ENCODE results near the gene NLGN1. TPM values are rescaled to one million over a fixed set of nuclear protein-coding genes. Genes with fewer than 3 reads are reported as not detected.

Gene NLGN1
- total RNA-seq, 1 experiment from 2014 or later = not detected

- Histone ChIP-seq H3K4me3 (replicated peaks in 1 of 2; ENCODE audit: low read depth in 1 of 2, low read length in 2 of 2) (no peak overlapping the region), H3K27me3 (ENCODE audit: insufficient read depth, low read length) (no peaks in the 10 kb centered on the region), H3K4me2 (ENCODE audit: low read length) (no peak overlapping the region), H3K36me3 (ENCODE audit: control insufficient read depth in 1 of 2, insufficient read depth in 2 of 2, low read length in 2 of 2) (no peaks in the 10 kb centered on the region), H3K27ac (ENCODE audit: low read depth, low read length) (no peak overlapping the region), H3K9me2 (ENCODE audit: insufficient read depth) (no peaks in the 10 kb centered on the region), H3K4me1 (ENCODE audit: control insufficient read depth in 1 of 2, insufficient read depth in 2 of 2, low read length in 2 of 2) (no peaks in the 10 kb centered on the region), H3K9me3 (ENCODE audit: control insufficient read depth in 1 of 2, insufficient read depth in 1 of 2, low read depth in 1 of 2, low read length in 2 of 2) (no peaks in the 10 kb centered on the region), H4K20me1 (ENCODE audit: insufficient read depth) (no peaks in the 10 kb centered on the region), H3K79me2 (ENCODE audit: insufficient read depth, low read length) (no peaks in the 10 kb centered on the region), H2AFZ (ENCODE audit: low read depth, low read length, poor library complexity, severe bottlenecking) (no peak overlapping the region), H3K9ac (ENCODE audit: low read length) (no peak overlapping the region)
- CTCF ChIA-PET = no interaction called here
- no TSS peak for BruUV-seq (replicated peaks)
- intact Hi-C loops (cut with micrococcal nuclease) = loop anchor here (10.0 kb wide), 1 partner anchor 56 kb away; no protein-coding TSS in a partner anchor
- RAD21 ChIA-PET (ENCODE audit: low non-redundant PET in 1 of 2, low total read pairs in 2 of 2, uncharacterized antibody in 2 of 2, unreplicated experiment in 2 of 2) = no interaction called here
- POLR2A ChIA-PET = no interaction called here
- ATAC-seq (no peak), DNase-seq (ENCODE audit: low read depth, low spot score) (no peak)
- no peak for TF ChIP-seq FOSL1 (IDR thresholded peaks at IDR 0.05; ENCODE audit: low read depth)
- TF ChIP-seq SP1 (IDR thresholded peaks at IDR 0.05; ENCODE audit: low read depth) = no peak
- TF ChIP-seq ZFX (IDR thresholded peaks at IDR 0.05) = no peak
- TF ChIP-seq, protein P1, sequence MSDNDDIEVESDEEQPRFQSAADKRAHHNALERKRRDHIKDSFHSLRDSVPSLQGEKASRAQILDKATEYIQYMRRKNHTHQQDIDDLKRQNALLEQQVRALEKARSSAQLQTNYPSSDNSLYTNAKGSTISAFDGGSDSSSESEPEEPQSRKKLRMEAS (IDR thresholded peaks at IDR 0.05) = no peak
- TF ChIP-seq ELF1 (IDR thresholded peaks at IDR 0.05; ENCODE audit: borderline replicate concordance, low read depth) = no peak
- TF ChIP-seq SRF (IDR thresholded peaks at IDR 0.05; ENCODE audit: low read depth) = no peak
- no peak for TF ChIP-seq TCF7L2 (IDR thresholded peaks at IDR 0.05; ENCODE audit: borderline replicate concordance, extremely low read depth, insufficient read depth, insufficient read length)
- no peak for TF ChIP-seq POLR2A (IDR thresholded peaks at IDR 0.05; ENCODE audit: borderline replicate concordance, extremely low read depth, insufficient read depth, insufficient read length)
- TF ChIP-seq CEBPB (IDR thresholded peaks at IDR 0.05; ENCODE audit: low read depth) = no peak
- TF ChIP-seq ZNF274 (IDR thresholded peaks at IDR 0.05; ENCODE audit: low read depth, low read length) = no peak
- TF ChIP-seq, protein P2, sequence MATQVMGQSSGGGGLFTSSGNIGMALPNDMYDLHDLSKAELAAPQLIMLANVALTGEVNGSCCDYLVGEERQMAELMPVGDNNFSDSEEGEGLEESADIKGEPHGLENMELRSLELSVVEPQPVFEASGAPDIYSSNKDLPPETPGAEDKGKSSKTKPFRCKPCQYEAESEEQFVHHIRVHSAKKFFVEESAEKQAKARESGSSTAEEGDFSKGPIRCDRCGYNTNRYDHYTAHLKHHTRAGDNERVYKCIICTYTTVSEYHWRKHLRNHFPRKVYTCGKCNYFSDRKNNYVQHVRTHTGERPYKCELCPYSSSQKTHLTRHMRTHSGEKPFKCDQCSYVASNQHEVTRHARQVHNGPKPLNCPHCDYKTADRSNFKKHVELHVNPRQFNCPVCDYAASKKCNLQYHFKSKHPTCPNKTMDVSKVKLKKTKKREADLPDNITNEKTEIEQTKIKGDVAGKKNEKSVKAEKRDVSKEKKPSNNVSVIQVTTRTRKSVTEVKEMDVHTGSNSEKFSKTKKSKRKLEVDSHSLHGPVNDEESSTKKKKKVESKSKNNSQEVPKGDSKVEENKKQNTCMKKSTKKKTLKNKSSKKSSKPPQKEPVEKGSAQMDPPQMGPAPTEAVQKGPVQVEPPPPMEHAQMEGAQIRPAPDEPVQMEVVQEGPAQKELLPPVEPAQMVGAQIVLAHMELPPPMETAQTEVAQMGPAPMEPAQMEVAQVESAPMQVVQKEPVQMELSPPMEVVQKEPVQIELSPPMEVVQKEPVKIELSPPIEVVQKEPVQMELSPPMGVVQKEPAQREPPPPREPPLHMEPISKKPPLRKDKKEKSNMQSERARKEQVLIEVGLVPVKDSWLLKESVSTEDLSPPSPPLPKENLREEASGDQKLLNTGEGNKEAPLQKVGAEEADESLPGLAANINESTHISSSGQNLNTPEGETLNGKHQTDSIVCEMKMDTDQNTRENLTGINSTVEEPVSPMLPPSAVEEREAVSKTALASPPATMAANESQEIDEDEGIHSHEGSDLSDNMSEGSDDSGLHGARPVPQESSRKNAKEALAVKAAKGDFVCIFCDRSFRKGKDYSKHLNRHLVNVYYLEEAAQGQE (IDR thresholded peaks at IDR 0.05; ENCODE audit: low read depth) = no peak
- no peak for TF ChIP-seq ZBTB33 (IDR thresholded peaks at IDR 0.05; ENCODE audit: extremely low read depth, insufficient replicate concordance, low read length)
- no peak for TF ChIP-seq POLR2AphosphoS5 (IDR thresholded peaks at IDR 0.05; ENCODE audit: low read depth, low read length)
- no peak for TF ChIP-seq RAD21 (IDR thresholded peaks at IDR 0.05; ENCODE audit: low read depth)
These were observed 653.6 kb downstream of the NLGN1 start for GRCh38 chr3:174051191-174051590.
